GM21390 (cell line): ENCODE data around the gene GDF7.

Experiments
- ATAC-seq: cut with Tn5 transposase; IDR thresholded peaks from one replicate; pipeline ENCODE4 v1.9.1; 2021; ENCODE audit not compliant: unreplicated experiment

The GDF7 gene

GRCh38 chr2:20666304-20667150, at the start of gene GDF7:
Gene GDF7, plus strand, starts transcription at chr2:20667144. Its CDS starts 96 bp downstream, at chr2:20667240.
- ATAC-seq = no peak

- ATAC-seq = no peak
These were observed 49.0 kb upstream of the GDF7 start for GRCh38 chr2:20617892-20618467.

GRCh38 chr2:20618468-20618885, 48.5 kb upstream of the GDF7 start:
- ATAC-seq = no peak

- no peak for ATAC-seq
These were observed 47.9 kb upstream of the GDF7 start for GRCh38 chr2:20618886-20619521.

- ATAC-seq = no peak
These were observed 47.3 kb upstream of the GDF7 start for GRCh38 chr2:20619624-20620024.

GRCh38 chr2:20620271-20620681, 46.7 kb upstream of the GDF7 start:
- no peak for ATAC-seq

GRCh38 chr2:20620696-20621365, 46.1 kb upstream of the GDF7 start:
- ATAC-seq = no peak

- ATAC-seq = no peak
These were observed 45.3 kb upstream of the GDF7 start for GRCh38 chr2:20621366-20622295.

- no peak for ATAC-seq
These were observed 44.7 kb upstream of the GDF7 start for GRCh38 chr2:20622296-20622686.

GRCh38 chr2:20622731-20623130, 44.2 kb upstream of the GDF7 start:
- ATAC-seq = no peak

GRCh38 chr2:20623241-20623640, 43.7 kb upstream of the GDF7 start:
- ATAC-seq = no peak

- ATAC-seq = no peak
These were observed 43.2 kb upstream of the GDF7 start for GRCh38 chr2:20623741-20624155.

- no peak for ATAC-seq
These were observed 42.6 kb upstream of the GDF7 start for GRCh38 chr2:20624156-20624883.

- no peak for ATAC-seq
These were observed 42.0 kb upstream of the GDF7 start for GRCh38 chr2:20624884-20625485.

- ATAC-seq = no peak
These were observed 41.2 kb upstream of the GDF7 start for GRCh38 chr2:20625491-20626391.

- ATAC-seq = no peak
These were observed 40.6 kb upstream of the GDF7 start for GRCh38 chr2:20626392-20626697.

GRCh38 chr2:20626698-20627513, 40.0 kb upstream of the GDF7 start:
- no peak for ATAC-seq
